Erythroblast (primary cell): ENCODE results near the gene C10orf90.

ENCODE experiments used
- GATA1 ChIP-seq: IDR thresholded peaks from 2 replicates; pipeline ENCODE4 v1.6.1; 2011; ENCODE audit warnings: low read depth, mild to moderate bottlenecking, control low read depth, low read length, moderate library complexity
- POLR2A ChIP-seq: IDR thresholded peaks from 2 replicates; pipeline ENCODE4 v1.6.1; 2011; ENCODE audit warnings: mild to moderate bottlenecking, low read length

- TF ChIP-seq POLR2A (no peak), GATA1 (no peak)
These were observed 210.5 kb downstream of the C10orf90 start for GRCh38 chr10:126459878-126460481.
